Mesothelial cell of epicardium (in vitro differentiated cells): ENCODE measurements around the gene FAM20A. TPM values are rescaled to one million over a fixed set of nuclear protein-coding genes. Genes with fewer than 3 reads are reported as not detected.
"Not testable (repeated sequence)": the region's sequence is repeated elsewhere in the genome, so short reads cannot be mapped to it uniquely, and the experiment has no call there.

Source experiments
- DNase-seq, 2 experiments: peaks; one replicate each; pipeline ENCODE4 v3.0.0; 2021; ENCODE audit warnings: low spot score in 2 of 2; ENCODE audit not compliant: unreplicated experiment in 2 of 2
- H3K27ac Mint-ChIP-seq: 2 replicates; pipeline ENCODE4 v1.8.0; 2021; ENCODE audit warnings: mixed read lengths
- H3K27me3 Mint-ChIP-seq: 2 replicates; pipeline ENCODE4 v1.8.0; 2021; ENCODE audit warnings: low read depth, mixed read lengths
- H3K36me3 Mint-ChIP-seq: 2 replicates; pipeline ENCODE4 v1.8.0; 2021; ENCODE audit warnings: mixed read lengths
- H3K4me1 Mint-ChIP-seq: 2 replicates; pipeline ENCODE4 v1.8.0; 2021; ENCODE audit warnings: mixed read lengths
- H3K4me3 Mint-ChIP-seq: 2 replicates; pipeline ENCODE4 v1.8.0; 2021; ENCODE audit warnings: mild to moderate bottlenecking, moderate library complexity, mixed read lengths
- H3K9me3 Mint-ChIP-seq: 2 replicates; pipeline ENCODE4 v1.8.0; 2021; ENCODE audit warnings: mixed read lengths
- CTCF ChIP-seq: fragments of 200-600 bp; sonication (generic); IDR thresholded peaks from one replicate; pipeline ENCODE4 v1.5.0; 2021; ENCODE audit warnings: antibody characterized with exemption; ENCODE audit not compliant: unreplicated experiment
- total RNA-seq: library from RNA; stranded (reverse); gene quantifications from 3 replicates; pipeline ENCODE4 v1.2.1, GENCODE V29; 2021

FAM20A gene
- total RNA-seq, 1 donor from 2014 or later = 1.8 TPM

DNA sequence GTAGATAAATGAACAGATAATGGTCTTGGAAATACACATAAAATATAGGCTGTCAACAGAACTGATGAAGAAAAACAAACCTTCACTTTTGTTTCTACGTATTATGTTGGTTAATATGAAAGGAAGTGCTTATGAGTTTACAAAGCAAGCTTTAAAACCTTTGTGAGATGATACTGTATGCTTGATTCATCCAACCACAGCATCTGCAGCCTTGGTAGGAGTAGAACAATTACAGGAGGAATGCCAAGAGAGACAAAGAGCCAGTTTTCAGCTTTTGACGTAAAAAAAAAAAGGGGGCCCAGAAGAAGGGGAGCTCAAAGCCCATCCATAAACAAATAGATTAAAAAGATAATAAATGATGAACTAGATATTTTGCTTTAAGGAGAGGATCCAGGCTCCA, 13.3 kb downstream of the FAM20A start:
- no peak for DNase-seq
- Mint-ChIP-seq H3K9me3 (peaks cover 5% of the 10 kb centered on the region), H3K36me3 (peaks cover 4% of the 10 kb centered on the region), H3K27me3 (no peaks in the 10 kb centered on the region), H3K27ac (no peak overlapping the region), H3K4me3 (no peak overlapping the region), H3K4me1 (peaks cover 12% of the 10 kb centered on the region)
- no peak for TF ChIP-seq CTCF

DNA sequence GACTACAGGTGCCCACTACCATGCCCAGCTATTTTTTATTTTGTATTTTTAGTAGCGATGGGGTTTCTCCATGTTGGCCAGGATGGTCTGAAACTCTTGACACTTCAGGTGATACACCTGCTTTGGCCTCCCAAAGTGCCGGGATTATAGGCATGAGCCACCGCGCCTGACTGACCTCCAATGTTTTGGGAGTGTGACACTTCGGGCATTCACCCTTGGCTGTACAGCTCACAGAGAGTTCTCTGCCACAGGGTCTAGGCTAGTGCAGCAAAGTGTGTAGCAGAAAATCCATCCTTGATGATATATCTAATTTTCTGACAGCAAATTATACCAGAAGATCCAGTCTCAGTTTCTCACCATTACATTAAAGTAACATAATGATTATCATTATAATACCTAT, 14.1 kb downstream of the FAM20A start:
- no peaks in the 10 kb centered on the region for H3K27me3 Mint-ChIP-seq
- TF ChIP-seq CTCF = no peak
- H3K9me3 Mint-ChIP-seq = peaks cover 5% of the 10 kb centered on the region
- peaks cover 4% of the 10 kb centered on the region for H3K36me3 Mint-ChIP-seq
- no peak overlapping the region for H3K4me3 Mint-ChIP-seq
- no peak for DNase-seq
- H3K27ac Mint-ChIP-seq = no peak overlapping the region
- H3K4me1 Mint-ChIP-seq = peaks cover 6% of the 10 kb centered on the region

DNA sequence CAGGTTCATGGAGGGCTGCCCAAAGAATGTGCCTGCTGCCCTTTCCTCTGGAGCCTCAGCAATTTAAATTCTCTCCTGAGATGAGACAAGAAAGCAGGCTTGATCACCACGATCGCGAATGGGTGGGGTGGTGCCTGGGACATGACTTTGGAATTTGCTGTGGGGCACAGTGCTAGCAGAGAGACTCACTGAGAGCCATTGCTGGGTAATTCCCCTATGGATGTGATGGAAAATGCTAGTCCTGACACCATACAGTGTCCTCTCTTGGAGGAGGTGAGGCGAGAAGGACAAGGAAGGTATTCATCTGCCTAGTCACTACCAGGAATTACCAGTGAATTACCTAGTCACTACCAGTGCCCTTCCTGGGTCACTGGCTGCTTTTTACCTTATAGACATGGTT, 15.5 kb downstream of the FAM20A start:
- TF ChIP-seq CTCF = no peak
- H3K36me3 Mint-ChIP-seq = peaks cover 4% of the 10 kb centered on the region
- no peak overlapping the region for H3K4me3 Mint-ChIP-seq

GRCh38 chr17:68584581-68585303, 16.4 kb downstream of the FAM20A start:
- H3K9me3 Mint-ChIP-seq = peaks cover 5% of the 10 kb centered on the region
- no peaks in the 10 kb centered on the region for H3K27me3 Mint-ChIP-seq
- no peak overlapping the region for H3K27ac Mint-ChIP-seq
- DNase-seq = no peak
- peaks cover 4% of the 10 kb centered on the region for H3K36me3 Mint-ChIP-seq
- H3K4me1 Mint-ChIP-seq = peaks cover 2% of the 10 kb centered on the region
- no peak for TF ChIP-seq CTCF
- no peak overlapping the region for H3K4me3 Mint-ChIP-seq

More for the DNA sequence above, 15.5 kb downstream of the FAM20A start:
- no peaks in the 10 kb centered on the region for H3K27me3 Mint-ChIP-seq
- peaks cover 5% of the 10 kb centered on the region for H3K9me3 Mint-ChIP-seq
- DNase-seq = no peak
- H3K4me1 Mint-ChIP-seq = peaks cover 2% of the 10 kb centered on the region
- no peak overlapping the region for H3K27ac Mint-ChIP-seq

DNA sequence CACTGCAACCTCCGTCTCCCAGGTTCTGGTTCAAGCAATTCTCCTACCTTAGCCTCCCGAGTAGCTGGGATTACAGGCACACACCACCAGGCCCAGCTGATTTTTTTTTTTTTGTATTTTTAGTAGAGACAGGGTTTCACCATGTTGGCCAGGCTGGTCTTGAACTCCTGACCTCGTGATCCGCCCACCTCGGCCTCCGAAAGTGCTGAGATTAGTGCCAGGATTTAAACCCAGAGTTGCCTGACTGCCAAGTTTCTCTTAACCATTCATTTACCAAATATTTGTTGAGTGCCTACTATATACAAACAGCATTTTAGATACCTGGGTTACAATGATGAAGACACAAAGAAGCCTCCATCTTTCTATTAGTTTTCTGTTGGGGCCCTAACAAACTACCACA, 18.3 kb downstream of the FAM20A start:
- H3K36me3 Mint-ChIP-seq, H3K27ac Mint-ChIP-seq, DNase-seq, H3K4me3 Mint-ChIP-seq, H3K4me1 Mint-ChIP-seq, H3K9me3 Mint-ChIP-seq, H3K27me3 Mint-ChIP-seq: not testable (repeated sequence)

DNA sequence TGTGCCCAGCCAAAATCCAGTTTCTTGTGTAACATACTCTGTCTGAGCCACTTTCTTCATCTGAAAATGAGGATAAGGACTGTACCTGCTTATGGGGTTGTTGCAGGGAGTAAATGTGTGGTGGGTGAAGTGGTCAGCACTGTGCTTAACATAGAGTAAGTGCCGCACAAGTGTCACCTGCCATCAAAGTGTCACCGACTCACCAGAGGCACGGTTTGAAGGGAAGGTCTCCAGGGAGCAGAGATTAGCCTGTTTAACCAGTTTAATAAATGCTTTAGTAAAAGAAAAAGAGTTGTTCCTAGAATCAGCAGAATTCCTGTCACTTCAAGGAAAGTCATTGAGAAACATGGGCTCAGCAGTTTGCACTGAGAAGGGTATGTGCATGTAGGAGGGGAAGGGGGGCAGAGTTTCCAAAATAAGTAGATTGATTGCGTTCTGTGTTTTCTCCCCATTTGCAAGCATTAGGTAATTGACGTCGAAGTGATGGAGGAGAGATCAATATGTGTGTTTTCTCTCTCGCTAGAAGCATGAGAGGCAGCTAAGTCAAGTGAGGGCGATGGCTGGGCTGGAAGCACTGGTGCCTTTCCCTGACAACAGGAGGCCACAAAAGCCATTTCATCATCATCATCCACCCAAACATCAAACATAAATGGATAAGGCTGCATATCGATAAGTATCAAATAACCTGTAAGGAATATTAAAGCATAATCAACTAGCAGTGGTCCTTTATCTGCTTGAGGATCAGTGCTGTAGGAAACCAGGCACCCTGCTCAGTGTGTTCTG, 19.1 kb downstream of the FAM20A start:
- no peak overlapping the region for H3K4me3 Mint-ChIP-seq
- peaks cover 4% of the 10 kb centered on the region for H3K9me3 Mint-ChIP-seq
- no peaks in the 10 kb centered on the region for H3K27me3 Mint-ChIP-seq
- DNase-seq = no peak
- H3K27ac Mint-ChIP-seq = no peak overlapping the region
- peaks cover 4% of the 10 kb centered on the region for H3K4me1 Mint-ChIP-seq
- no peaks in the 10 kb centered on the region for H3K36me3 Mint-ChIP-seq
- no peak for TF ChIP-seq CTCF
